CMK (cell line): ENCODE results near the gene MYD88.
A peak's percentile ranks its signal among the peaks of the same experiment; 100 is the strongest.
"Not testable (repeated sequence)": the region's sequence is repeated elsewhere in the genome, so short reads cannot be mapped to it uniquely, and the experiment has no call there.

Source experiments
- DNase-seq: peaks from one replicate; pipeline ENCODE4 v3.0.0-alpha.2; 2010; ENCODE audit warnings: low read depth

Gene MYD88

GRCh38 chr3:38126121-38126892 is 12.2 kb upstream of the MYD88 start:
- no peak for DNase-seq

DNA sequence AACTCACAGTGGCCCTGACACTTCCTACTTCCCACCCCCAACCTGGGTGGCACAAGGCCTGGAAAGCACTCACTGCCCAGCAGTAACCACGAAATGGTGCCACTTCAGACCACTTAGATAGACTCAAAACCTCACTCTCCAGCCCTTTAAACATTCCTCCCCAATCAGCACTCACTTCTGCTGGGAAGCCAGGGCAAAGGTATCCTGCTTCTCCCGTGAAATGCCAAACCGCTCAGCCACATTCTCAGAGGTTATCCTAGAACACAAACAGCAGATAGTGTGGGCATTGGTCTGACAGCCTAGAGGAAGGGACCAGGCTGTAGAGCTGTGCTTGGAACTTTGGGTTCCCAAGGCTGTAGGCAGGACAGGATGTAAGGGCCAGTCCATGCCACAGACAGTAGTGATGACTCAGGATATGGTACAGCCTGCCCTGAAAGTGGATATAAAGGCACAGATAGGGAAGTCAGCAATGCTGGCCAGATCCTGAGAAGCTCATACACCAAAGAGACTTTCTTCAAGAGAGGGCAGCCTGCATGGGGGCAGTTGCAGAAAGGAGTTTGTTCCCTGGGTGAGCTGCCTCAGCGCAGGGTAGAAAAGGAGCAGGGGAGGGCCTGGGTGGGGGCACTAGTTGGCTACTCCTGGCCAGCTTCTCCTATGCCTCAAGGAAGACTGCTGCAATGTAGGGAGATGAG is 10.7 kb upstream of the MYD88 start:
- no peak for DNase-seq

DNA sequence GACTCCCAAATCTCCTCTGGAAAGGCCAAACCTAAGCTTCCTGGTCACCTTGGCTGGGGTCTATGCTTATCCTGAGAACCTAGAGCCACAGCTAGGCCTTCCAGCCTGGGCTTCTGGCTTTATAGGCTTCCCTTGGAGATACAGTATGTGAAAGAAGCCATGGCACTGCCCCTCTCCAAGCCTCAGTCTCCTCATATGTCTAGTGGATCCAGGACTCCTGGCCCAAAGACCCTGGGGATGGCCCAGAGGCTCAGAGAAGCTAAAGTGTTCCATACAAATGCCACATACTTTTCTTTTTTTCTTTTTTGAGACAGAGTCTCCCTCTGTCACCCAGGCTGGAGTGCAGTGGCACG is 10.2 kb upstream of the MYD88 start:
- DNase-seq: no peak

DNA sequence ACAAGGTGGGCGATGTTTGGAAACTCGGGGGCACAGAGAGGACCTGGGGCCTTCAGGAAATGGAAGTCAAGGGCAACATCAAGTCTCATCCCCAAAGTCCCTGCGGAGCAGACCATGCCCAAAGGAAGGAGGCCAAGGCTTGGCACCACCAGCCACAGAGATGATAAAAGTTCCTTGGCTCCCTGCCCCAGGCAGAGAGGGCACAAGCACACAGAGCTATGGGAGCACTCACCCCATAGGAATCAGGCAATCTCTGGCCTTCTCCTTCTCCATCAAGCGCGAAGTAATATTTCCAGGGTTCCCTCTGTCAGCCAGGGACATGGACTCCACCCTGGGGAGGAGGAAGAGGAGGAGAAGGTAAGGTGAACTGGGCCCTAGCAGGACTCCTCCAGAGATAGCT is 9.4 kb upstream of the MYD88 start:
- no peak for DNase-seq

DNA sequence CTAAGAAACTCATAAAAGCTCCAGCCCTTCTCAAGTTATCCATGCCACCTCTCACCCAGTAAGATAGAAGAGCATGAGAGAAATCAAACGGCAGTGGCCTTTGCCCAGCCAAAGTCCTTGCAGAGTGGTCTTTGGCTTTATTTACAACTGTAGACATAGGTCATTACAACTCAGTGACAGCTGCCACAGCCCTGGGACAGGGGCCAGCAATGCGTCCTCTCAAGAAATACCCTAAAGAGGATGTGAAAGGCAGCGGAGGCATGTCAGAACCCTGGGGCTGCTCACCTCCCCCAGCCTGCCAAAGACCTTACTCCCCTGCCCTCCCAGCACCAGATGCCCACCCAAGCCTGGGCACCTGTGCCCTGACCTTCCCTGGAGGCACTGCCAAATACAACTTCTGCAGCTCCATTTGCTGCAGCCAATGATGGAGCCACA is 7.8 kb upstream of the MYD88 start:
- no peak for DNase-seq

DNA sequence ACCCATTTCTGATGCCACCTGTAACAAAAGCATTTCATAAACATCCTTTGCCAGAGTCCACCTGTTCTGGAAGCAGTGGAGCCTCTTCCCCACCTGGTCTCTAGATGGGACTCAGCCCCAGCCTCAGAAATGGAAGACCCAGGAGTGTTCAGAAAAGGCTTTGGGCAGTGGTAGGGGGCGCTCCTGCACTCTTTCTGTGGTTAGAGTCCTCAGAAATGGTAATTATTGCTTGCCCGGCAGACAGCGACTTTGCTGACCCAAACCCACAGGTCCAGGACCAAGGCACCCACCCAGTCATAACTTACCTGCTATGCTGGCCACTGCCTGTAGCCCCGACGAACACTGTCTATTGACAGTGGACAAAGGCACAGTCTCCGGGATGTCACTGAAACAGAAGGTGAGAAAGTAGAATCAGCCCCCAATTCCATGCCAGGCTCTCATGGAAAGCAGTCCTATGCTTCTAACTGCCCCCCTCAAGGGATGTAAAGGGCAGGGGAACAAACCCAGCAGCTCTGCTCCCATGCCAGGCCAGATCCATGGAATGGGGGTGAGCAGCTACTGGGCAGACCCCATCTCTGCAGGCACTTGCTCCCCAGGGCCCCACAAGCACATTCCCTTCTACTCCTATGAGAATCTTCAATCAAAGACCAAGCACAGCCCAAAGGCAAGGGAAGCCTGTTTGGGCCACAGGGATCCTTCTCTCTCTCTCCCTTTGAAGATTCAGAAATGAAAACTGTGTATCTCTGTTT is 6.7 kb upstream of the MYD88 start:
- no peak for DNase-seq

GRCh38 chr3:38133209-38133556 is 5.3 kb upstream of the MYD88 start:
- no peak for DNase-seq

DNA sequence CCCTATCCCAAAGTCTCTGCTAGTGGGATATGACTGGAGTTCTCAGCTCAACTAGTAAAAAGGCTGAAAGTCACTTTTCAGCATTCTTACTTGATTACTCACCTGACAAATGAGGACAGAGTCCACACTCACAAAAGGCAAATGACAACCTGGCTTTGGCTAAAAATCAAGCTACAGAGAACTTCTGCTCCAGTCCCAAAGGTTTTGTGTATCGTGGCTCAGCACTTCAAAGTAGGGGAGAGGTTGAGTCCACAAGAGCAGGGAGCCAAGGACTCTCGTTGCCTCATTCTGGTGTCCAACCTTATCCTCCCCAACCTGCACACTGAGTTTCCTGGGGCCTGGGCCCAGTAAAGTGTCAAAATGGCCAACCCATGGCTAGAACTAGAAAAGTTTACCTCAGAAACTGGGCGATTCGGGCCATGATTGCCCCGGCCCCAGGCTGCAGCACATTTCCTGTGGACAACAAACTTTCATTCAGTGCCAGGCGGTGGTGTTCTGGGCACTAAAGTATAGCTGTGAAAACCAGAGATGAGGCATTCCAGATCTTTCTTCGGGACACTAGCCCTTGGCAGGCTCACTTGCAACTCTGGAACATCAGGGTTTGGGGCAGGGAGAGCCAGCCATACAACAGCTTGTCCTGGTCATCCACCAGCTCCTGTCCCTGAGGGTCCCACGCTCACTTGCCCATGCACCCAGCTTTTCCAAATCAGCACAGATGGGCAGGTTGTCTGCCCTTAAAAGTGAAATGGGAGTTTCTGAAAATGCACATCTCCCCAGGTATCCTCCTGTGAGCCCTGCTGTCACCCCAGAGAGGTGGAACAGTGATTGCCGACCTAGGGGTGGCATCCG is 4.7 kb upstream of the MYD88 start:
- DNase-seq: no peak

DNA sequence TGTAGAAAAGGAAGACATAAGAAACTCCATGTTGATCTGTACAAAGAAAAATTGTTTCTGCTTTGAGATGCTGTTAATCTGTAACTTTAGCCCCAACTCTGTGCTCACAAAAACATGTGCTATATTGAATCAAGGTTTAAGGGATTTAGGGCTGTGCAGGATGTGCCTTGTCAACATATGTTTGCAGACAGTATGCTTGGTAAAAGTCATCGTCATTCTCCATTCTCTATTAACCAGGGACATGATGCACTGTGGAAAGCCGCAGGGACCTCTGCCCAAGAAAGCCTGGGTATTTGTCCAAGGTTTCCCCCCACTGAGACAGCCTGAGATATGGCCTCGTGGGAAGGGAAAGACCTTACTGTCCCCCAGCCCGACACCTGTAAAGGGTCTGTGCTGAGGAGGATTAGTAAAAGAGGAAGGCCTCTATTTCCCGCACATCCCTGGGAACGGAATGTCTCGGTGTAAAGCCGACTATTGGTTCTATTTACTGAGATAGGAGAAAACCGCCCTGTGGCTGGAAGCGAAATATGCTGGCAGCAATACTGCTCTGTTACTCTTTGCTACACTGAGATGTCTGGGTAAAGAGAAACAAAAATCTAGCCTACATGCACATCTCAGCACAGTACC is 3.8 kb upstream of the MYD88 start:
- not testable (repeated sequence) for DNase-seq

DNA sequence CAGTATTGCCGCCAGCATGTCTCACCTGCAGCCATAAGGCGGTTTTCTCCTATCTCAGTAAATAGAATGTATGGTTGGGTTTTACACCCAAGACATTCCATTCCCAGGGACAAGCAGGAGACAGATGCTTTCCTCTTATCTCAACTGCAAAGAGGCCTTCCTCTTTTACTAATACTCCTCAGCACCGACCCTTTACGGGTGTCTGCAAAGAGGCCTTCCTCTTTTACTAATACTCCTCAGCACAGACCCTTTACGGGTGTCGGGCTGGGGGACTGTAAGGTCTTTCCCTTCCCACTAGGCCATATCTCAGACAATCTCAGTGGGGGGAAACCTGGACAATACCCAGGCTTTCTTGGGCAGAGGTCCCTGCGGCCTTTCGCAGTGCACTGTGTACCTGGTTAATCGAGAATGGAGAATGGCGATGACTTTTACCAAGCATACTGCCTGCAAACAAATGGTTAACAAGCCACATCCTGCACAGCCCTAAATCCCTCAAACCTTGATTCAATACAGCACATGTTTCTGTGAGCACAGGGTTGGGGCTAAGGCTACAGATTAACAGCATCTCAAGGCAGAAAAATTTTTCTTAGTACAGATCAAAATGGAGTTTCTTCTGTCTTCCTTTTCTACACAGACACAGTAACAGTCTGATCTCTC is 2.7 kb upstream of the MYD88 start:
- not testable (repeated sequence) for DNase-seq

DNA sequence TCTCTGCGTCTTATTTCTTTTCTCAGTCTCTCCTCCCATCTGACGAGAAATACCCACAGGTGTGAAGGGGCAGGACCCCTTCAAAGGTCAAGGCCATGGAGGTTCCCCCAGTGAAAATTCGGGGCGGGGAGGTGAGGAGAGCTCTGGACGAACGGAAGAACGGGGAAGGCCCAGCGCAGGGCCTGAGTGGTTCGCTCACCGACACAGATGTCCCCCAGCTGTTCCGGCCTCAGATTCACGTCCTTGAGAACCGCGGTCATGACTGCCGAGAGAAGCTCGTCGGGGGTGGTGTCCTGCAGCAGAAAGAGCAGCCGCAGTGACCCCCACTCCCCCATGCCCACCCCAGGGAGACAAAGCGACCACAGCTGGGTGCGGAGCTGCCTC is 2.1 kb upstream of the MYD88 start:
- DNase-seq: no peak

DNA sequence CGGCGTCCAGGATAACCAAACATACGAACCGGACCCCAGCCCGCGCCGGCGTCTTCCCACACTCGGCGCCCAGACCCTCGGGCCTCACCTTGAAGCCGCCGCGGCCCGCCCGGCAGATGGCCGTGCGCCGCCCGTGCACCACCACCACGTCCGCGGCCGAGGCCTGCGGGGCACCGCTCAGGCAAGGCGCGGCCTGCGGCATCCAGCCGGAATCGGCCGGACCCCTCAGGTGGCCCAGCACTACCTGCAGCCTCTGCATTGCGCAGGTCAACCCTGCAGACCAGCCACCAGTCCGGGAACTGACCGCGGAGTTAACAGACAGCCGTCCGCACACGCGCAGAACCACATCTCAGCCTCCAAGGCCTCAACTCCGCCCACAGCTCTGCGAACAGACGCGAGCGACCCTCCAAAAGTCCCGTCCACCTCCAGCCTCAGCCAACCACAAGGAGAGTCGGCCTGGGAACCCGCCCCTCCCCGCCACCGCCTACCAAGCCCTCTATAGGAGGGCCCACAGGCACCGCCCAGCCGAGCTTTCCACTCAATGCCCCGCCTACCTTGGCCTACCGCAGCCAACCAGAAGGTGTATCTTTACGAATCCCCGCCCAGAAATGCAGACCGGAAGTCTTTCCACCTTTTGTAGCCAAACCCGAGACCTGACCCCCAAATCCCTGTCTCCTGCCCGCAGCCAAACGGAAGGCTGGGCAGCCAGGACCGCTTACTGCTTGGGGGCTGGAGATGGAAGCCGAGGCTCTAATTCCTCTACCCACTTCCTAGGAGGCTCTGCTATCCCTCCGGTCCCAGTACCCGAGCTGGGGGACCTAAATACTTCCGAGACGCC is 1.5 kb upstream of the MYD88 start, which contains the start of gene ACAA1:
ACAA1 (minus strand) TSS at position 351 of the 838 bp plus-strand sequence; CDS start at position 259, 92 bp downstream.
- DNase-seq: peak; percentile 98

- DNase-seq: no peak
Measured at GRCh38 chr3:38137615-38138348, 679 bp upstream of the MYD88 start.

GRCh38 chr3:38139191-38139590 is 730 bp downstream of the MYD88 start:
- no peak for DNase-seq

- DNase-seq: no peak
Measured at GRCh38 chr3:38139652-38140051, 1.2 kb downstream of the MYD88 start.

DNA sequence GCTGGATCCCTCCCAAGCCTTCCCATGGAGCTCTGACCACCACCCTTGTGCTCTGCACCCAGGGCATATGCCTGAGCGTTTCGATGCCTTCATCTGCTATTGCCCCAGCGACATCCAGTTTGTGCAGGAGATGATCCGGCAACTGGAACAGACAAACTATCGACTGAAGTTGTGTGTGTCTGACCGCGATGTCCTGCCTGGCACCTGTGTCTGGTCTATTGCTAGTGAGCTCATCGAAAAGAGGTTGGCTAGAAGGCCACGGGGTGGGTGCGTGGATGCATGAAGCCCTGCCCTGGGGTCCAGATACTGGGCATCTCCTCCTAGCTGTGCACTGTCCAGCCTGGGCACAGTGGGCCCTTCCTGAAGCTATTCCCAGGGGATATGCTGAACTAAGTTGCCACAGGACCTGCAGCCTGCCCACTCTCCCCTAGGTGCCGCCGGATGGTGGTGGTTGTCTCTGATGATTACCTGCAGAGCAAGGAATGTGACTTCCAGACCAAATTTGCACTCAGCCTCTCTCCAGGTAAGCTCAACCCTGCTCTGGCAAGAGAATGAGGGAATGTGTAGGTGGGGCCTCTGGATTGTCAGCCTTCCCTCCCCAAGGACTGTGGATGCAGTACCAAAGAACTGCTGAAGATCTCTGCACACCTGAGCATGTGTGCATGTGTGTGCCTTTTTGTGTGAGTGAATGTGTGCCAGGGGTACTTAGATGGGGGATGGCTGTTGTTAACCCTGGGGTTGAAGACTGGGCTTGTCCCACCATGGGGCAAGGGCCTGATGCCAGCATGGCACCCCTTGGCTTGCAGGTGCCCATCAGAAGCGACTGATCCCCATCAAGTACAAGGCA is 2.1 kb downstream of the MYD88 start:
- no peak for DNase-seq

GRCh38 chr3:38141173-38141951 is 2.9 kb downstream of the MYD88 start:
- no peak for DNase-seq

- DNase-seq: no peak
Measured at GRCh38 chr3:38141952-38142273, 3.5 kb downstream of the MYD88 start.
